NK-92 (cell line): ENCODE data around the gene RHBDD3.

Source experiments
- DNase-seq: peaks from one replicate; lab custom pipeline; 2025; ENCODE audit not compliant: unreplicated experiment; lab: John Stamatoyannopoulos, UW

The RHBDD3 gene

DNA sequence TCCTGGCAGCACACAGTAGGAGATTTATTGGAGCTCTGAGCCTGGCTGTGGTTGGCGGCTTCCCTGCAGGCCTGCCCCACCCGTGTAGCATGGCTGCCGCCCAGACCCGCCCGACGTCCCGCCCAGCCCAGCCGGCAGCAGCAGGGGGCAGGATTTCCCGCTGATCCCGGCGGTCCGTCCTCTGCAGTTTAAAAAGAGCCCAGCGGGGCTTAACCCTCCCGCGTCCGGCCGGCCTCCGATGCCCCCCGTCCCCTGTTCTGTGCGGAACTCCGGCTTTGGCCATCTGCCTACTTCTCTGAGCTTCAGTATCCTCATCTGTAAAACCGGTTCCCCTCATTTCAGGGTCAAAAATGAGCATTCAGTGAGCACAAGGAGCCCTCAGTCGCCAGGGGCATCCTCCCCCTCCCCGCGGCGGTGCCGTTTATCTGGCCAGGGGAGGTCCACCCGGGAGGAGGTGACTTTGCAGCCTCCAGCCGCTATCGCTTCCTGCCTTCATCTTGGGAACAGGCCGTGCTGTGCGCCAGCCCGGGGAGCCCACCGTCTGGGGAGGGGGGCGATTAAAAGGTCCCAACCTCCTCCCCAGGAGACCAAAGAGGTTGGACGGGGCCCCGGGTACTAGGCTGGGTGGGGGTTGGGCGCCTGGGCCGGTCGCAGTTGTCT, 38.5 kb upstream of the RHBDD3 start, which contains the start of gene GAS2L1:
Gene GAS2L1 (plus strand): TSS at position 476 of the 660 bp plus-strand sequence. CDS start 1,456 bp downstream, outside the sequence.
- DNase-seq = no peak

- no peak for DNase-seq
Measured at GRCh38 chr22:29305836-29306174, 38.0 kb upstream of the RHBDD3 start.

DNA sequence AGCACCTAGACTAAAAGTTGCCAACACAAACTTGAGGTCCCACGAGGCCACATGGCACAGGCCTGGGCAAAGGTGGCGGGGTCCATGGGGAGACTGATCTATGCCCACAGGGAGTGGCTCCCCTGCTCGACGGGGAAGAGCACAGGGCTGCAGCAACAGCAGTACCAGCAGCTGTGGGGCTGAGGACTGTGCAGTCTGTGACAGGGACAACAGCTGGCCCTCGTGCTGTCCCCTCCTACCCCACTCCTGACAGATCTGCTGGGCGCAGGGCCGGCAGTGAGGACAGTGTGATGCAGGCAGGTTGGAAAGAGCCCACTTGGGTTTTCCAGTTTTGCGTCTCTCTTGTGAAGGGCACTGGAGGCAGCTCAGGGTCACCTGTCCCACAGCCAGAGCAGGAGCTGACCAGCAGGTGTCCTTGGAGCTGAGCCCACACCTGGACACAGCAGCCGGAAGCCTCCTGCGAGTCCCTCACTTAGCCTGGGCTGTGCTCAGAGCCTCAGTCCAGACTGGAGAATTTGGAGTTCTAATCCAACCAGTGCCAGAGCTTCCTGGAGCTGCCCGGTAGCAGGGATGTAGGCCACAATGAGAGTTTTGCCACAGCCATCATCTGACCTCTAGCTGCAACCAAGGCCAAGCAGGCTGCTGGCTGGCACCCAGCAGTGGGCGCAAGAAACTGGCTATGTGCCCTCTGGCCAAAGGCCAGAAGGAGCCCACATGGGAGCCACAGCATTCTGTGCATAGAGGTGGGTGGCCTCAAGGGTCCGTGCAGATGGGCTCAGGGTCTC, 35.1 kb upstream of the RHBDD3 start:
- no peak for DNase-seq

DNA sequence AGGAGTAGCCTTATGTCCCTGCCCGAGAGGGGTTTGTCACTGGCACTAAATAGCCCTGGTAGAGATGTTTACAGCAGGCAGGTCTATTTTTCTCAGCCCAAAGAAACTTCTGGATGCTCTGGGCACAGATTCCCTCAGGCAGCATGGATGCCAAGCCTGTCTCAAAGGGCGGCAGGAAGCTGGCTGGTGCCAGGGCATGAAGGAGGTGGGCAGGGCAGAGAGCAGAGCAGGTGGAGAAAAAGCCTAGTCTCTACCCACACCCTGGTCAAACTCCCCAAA, 34.6 kb upstream of the RHBDD3 start:
- no peak for DNase-seq

GRCh38 chr22:29301716-29302401, 34.1 kb upstream of the RHBDD3 start:
- no peak for DNase-seq

- no peak for DNase-seq
Measured at GRCh38 chr22:29300807-29301601, 33.2 kb upstream of the RHBDD3 start.

DNA sequence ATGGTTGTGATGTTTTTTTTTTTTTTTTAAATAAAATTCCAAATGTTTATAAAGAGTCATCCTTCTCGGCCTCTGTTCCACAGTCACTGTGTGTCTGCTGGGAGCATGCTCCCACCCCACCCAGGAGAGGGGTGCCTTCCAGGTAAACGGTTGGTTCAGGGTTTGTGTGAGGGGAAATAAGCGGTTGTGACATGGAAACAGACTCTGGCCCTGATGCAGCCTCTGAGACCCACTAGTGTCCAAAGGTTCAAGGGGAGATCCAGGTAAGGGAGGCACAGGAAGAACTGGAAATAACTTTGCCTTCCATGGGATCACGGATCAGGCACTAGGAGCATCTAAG, 32.7 kb upstream of the RHBDD3 start:
- no peak for DNase-seq

GRCh38 chr22:29299136-29299900, 31.5 kb upstream of the RHBDD3 start:
- DNase-seq = no peak

DNA sequence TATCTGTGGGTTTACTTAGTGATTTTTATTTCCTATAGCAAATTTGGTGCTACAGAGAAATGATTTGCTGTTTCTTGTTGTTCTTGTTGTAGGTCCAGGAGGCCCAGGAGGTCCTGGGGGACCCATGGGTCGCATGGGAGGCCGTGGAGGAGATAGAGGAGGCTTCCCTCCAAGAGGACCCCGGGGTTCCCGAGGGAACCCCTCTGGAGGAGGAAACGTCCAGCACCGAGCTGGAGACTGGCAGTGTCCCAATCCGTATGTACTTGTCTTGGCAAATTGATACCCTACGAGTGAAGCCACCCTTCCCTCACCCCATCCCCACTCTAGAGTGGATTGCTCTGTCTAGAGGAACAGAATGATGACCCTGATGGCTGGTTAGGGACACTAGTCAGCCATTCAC, 30.9 kb upstream of the RHBDD3 start:
- DNase-seq = no peak

DNA sequence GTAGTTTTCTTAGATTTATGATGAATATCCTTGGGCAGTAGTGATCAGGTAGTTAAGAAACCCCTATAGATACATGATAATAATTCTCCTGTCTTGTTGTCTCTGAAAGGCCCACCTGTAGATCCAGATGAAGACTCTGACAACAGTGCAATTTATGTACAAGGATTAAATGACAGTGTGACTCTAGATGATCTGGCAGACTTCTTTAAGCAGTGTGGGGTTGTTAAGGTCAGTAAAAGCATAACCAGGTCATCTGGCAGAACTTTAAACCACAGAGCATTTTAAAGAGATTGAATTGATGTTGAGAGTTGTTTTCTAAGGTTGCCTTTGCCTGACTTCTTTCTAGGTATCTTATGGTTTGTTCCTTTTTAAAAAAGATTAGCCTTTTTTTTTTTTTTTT, 24.6 kb upstream of the RHBDD3 start:
- DNase-seq = no peak

DNA sequence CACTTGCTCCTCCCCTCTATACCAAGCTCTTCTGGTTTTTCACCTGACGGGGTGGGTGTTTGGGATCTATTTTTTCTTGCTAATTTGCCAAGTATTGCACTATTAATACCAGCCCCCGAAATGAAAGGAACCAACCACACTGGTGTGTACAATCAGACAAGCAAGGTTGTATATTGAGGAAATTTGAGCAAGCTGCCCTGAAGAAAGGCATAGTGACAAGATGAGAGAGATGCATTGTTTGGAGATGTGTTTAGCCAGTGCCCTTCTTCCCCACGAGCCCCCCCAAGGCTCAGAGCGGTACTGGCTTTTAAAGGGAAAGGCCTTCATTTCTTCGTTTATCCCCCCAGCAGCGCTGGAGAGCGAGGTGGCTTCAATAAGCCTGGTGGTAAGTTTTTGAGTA, 23.4 kb upstream of the RHBDD3 start:
- no peak for DNase-seq

DNA sequence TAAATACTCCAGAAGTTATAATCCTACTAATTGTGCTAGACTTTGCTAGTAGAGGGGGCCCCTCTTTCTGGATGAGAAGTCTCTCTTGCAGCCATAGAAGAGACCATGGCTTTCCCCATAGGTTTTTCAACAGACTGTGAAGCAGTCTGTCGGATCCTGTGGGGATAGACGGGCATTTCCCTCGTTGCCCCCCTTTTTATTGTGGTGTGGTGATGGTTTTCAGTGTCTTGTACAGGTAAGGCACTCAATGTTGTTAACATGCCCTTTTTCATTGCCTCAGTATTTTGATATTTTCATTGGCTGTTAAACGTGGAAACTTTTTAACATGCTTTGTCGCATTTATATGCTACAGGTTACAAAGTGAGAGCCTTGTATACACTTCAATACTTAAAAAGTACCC, 22.3 kb upstream of the RHBDD3 start:
- no peak for DNase-seq

DNA sequence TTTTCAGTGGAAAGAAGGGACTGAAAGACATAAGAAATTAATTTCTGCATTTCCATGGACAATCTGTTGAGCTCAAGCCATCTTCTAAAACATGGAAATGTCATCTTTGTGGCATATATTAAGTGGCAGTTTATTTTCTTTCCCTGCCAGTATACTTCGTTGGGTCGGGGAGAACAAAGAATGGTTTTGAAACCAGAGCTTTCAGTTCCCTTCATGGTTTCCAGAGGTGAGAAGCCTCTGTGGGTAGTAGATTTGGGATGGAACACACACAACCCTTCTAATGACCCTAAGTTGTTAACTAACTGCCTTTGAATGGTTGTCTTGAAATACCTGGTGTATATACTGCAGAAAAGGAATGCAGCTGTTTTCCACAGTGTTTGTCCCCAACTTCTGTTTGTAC, 21.1 kb upstream of the RHBDD3 start:
- no peak for DNase-seq

DNA sequence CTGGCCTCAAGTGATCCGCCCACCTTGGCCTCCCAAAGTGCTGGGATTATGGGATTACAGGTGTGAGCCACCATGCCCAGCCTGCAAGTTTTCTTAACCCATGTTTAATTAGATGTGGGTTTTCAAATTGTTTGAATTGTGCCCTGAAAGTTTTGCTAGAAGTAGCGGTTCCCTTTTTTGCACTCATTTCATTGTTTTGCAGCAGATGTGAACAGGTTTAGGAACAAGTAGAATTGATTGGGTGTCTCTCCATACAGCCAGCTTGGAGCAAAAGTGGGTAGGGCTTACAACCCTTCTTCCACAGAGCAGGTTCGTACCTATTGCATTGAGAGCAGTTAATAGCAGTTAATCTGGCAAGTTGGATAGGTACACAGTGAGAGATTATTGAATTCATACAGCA, 16.4 kb upstream of the RHBDD3 start:
- DNase-seq = no peak

GRCh38 chr22:29277927-29278326, 10.1 kb upstream of the RHBDD3 start:
- no peak for DNase-seq

GRCh38 chr22:29275819-29276565, 8.2 kb upstream of the RHBDD3 start:
- DNase-seq = no peak

- DNase-seq = no peak
Measured at GRCh38 chr22:29275167-29275566, 7.4 kb upstream of the RHBDD3 start.

DNA sequence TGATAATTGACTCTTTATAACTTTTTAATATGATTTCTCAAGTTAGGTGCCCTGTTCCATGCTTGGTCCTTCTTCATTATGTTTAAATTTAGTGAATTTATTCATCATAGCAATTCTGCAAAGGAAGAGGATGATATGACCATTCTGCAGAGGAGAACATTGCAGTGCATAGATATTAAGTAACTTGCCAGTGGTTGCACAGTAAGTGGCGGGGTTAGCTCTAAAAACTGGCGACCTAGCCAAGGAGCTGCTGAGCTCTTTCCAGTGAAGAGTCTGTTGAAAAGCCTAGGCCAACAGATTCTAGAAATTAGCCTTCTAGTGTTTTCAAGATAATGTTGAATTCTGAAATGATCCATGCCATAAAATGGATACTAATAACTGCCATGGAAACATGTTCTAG, 4.8 kb upstream of the RHBDD3 start:
- no peak for DNase-seq

GRCh38 chr22:29270475-29271271, 2.9 kb upstream of the RHBDD3 start:
- DNase-seq = no peak
